DND-41 (cell line): ENCODE data around the gene IFT25.

Experiments
- ATAC-seq: fragments of 200-7000 bp; cut with Tn5 transposase; 3 replicates; pipeline ENCODE4 v1.9.1; 2021; ENCODE audit warnings: low read depth; ENCODE audit not compliant: insufficient read depth
- DNase-seq: peaks from one replicate; pipeline ENCODE4 v3.0.0-alpha.2; 2020
- H2AFZ ChIP-seq: 2 replicates; pipeline ENCODE4 v1.6.0; 2012; ENCODE audit warnings: low read depth, low read length
- H3K27ac ChIP-seq: 2 replicates; pipeline ENCODE4 v1.5.1; 2012; ENCODE audit warnings: low read length, inconsistent platforms
- H3K27me3 ChIP-seq: fragments of 200-600 bp; sonication (generic); 2 replicates; pipeline ENCODE4 v1.6.0; 2012; ENCODE audit warnings: low read length, mild to moderate bottlenecking, inconsistent platforms; ENCODE audit not compliant: insufficient read depth, poor library complexity
- H3K36me3 ChIP-seq: 2 replicates; pipeline ENCODE4 v1.5.1; 2012; ENCODE audit warnings: low read length, inconsistent platforms; ENCODE audit not compliant: insufficient read depth
- H3K4me1 ChIP-seq: 2 replicates; pipeline ENCODE4 v1.5.1; 2012; ENCODE audit warnings: mild to moderate bottlenecking, low read length; ENCODE audit not compliant: insufficient read depth
- H3K4me2 ChIP-seq: 2 replicates; pipeline ENCODE4 v1.6.0; 2012; ENCODE audit warnings: mild to moderate bottlenecking, moderate library complexity, low read length, inconsistent platforms; ENCODE audit not compliant: insufficient read depth
- H3K4me3 ChIP-seq, 2 experiments: fragments of 200-600 bp in 1 of 2; shearing (Covaris generic) in 1 of 2; 2 replicates each; pipeline ENCODE4 v1.5.1; 2012 to 2016; ENCODE audit warnings: inconsistent platforms in 2 of 2, low read length in 2 of 2, mild to moderate bottlenecking in 2 of 2, low read depth in 1 of 2, moderate library complexity in 1 of 2
- H3K79me2 ChIP-seq: 2 replicates; pipeline ENCODE4 v1.6.0; 2012; ENCODE audit warnings: low read length, inconsistent platforms; ENCODE audit not compliant: insufficient read depth
- H3K9ac ChIP-seq: 2 replicates; pipeline ENCODE4 v1.6.0; 2012; ENCODE audit warnings: low read depth, mild to moderate bottlenecking, inconsistent platforms, low read length, moderate library complexity
- H3K9me3 ChIP-seq: 2 replicates; pipeline ENCODE4 v1.5.1; 2012; ENCODE audit warnings: low read length, moderate library complexity, mild to moderate bottlenecking, inconsistent platforms; ENCODE audit not compliant: insufficient read depth, severe bottlenecking
- H4K20me1 ChIP-seq: 2 replicates; pipeline ENCODE4 v1.6.0; 2012; ENCODE audit warnings: low read length; ENCODE audit not compliant: insufficient read depth
- CTCF ChIP-seq: IDR thresholded peaks from 2 replicates; pipeline ENCODE4 v1.5.1; 2012; ENCODE audit warnings: borderline replicate concordance, low read length, moderate library complexity, mild to moderate bottlenecking; ENCODE audit not compliant: poor library complexity, severe bottlenecking; ENCODE audit errors: extremely low read depth
- EZH2 ChIP-seq: IDR thresholded peaks from 3 replicates; pipeline ENCODE4 v1.6.1; 2012; ENCODE audit warnings: borderline replicate concordance, low read depth, mild to moderate bottlenecking, moderate library complexity, low read length, inconsistent platforms; ENCODE audit not compliant: severe bottlenecking

Gene IFT25

GRCh38 chr1:53927376-53927881, 18.1 kb downstream of the IFT25 start:
- Histone ChIP-seq H3K79me2 (0 out of 2 replicates have a peak, but pooled peaks cover under 1% of the 10 kb centered on the region), H3K27ac (no peak overlapping the region), H3K9me3 (no peaks in the 10 kb centered on the region), H2AFZ (no peak overlapping the region), H3K9ac (no peak overlapping the region), H4K20me1 (no peaks in the 10 kb centered on the region), H3K4me1 (no peaks in the 10 kb centered on the region), H3K4me3 (no peak overlapping the region), H3K4me2 (no peak overlapping the region), H3K27me3 (no peaks in the 10 kb centered on the region), H3K36me3 (peaks cover 65% of the 10 kb centered on the region)
- TF ChIP-seq CTCF = no peak
- TF ChIP-seq EZH2 = no peak
- DNase-seq (no peak), ATAC-seq (no peak)

- Histone ChIP-seq H3K27ac (0 out of 2 replicates have a peak overlapping the region, but pooled peaks have one; percentile 9), H3K36me3 (peaks cover 47% of the 10 kb centered on the region), H3K27me3 (no peaks in the 10 kb centered on the region), H3K4me1 (peaks cover 4% of the 10 kb centered on the region; the same call in 1 of the 2 replicates), H3K79me2 (no peaks in the 10 kb centered on the region), H3K4me3 (no peak overlapping the region), H2AFZ (no peak overlapping the region), H3K4me2 (no peak overlapping the region), H3K9me3 (no peaks in the 10 kb centered on the region), H3K9ac (no peak overlapping the region), H4K20me1 (no peaks in the 10 kb centered on the region)
- DNase-seq (peak; percentile 20), ATAC-seq (peak; percentile 76)
- TF ChIP-seq CTCF (no peak), EZH2 (no peak)
Measured at GRCh38 chr1:53919675-53920066, 25.8 kb downstream of the IFT25 start.

GRCh38 chr1:53918343-53918742, 27.2 kb downstream of the IFT25 start:
- ATAC-seq (no peak), DNase-seq (no peak)
- Histone ChIP-seq H3K27ac (no peak overlapping the region), H3K9me3 (no peaks in the 10 kb centered on the region), H3K4me1 (peaks cover 4% of the 10 kb centered on the region; the same call in 1 of the 2 replicates), H3K4me2 (no peak overlapping the region), H3K4me3 (no peak overlapping the region), H3K27me3 (no peaks in the 10 kb centered on the region), H3K36me3 (peaks cover 50% of the 10 kb centered on the region), H3K9ac (no peak overlapping the region), H3K79me2 (no peaks in the 10 kb centered on the region), H2AFZ (no peak overlapping the region), H4K20me1 (no peaks in the 10 kb centered on the region)
- TF ChIP-seq EZH2 (no peak), CTCF (no peak)
